ENCODE results near the gene ZYG11A. TPM values are rescaled to one million over a fixed set of nuclear protein-coding genes. Genes with fewer than 3 reads are reported as not detected.

ZYG11A gene
- total and polyA plus RNA-seq, 4 donors = 0.38 to 1.8 (median 0.76) TPM

GRCh38 chr1:52943876-52944416, 101.4 kb downstream of the ZYG11A start:
- WGBS = 89% methylated on average over 3 of the region's 3 CpGs
- H3K36me3 ChIP-seq (ENCODE audit: control insufficient read depth in 4 of 4, insufficient read depth in 3 of 4, low read depth in 1 of 4, low read length in 3 of 4) = peaks cover 7 to 22% (median 20%) of the 10 kb centered on the region in 4 donors

More at GRCh38 chr1:52943876-52944416, 101.4 kb downstream of the ZYG11A start:
- TF ChIP-seq MAX (IDR thresholded peaks at IDR 0.05) (no peak), SP1 (IDR thresholded peaks at IDR 0.05) (no peak), HNF4A (conservative IDR thresholded peaks at IDR 0.05) (no peak), TAF1 (conservative IDR thresholded peaks at IDR 0.05) (no peak), FOXA1 (IDR thresholded peaks at IDR 0.05) (no peak), ZBTB33 (IDR thresholded peaks at IDR 0.05) (no peak), RXRA (IDR thresholded peaks at IDR 0.05) (no peak), JUND (IDR thresholded peaks at IDR 0.05) (no peak), EGR1 (IDR thresholded peaks at IDR 0.05; ENCODE audit: low read depth in 2 of 2) (no peak), FOXA2 (IDR thresholded peaks at IDR 0.05) (no peak), HNF4G (IDR thresholded peaks at IDR 0.05) (no peak), ATF3 (IDR thresholded peaks at IDR 0.05) (no peak), CTCF (IDR thresholded peaks at IDR 0.05; ENCODE audit: low read depth, low read length, missing input control) (no peak), YY1 (IDR thresholded peaks at IDR 0.05) (no peak), GABPA (IDR thresholded peaks at IDR 0.05 in 1 of 2, conservative IDR thresholded peaks at IDR 0.05 in 1 of 2) (no peak), NR2F2 (IDR thresholded peaks at IDR 0.05) (no peak), REST (IDR thresholded peaks at IDR 0.05) (no peak), RAD21 (IDR thresholded peaks at IDR 0.05) (no peak)
- H3K9me3 ChIP-seq (ENCODE audit: control insufficient read depth in 4 of 4, low read length in 3 of 4) = no peaks in the 10 kb centered on the region
- H3K4me3 ChIP-seq (ENCODE audit: low read depth in 1 of 3, low read length in 3 of 3) = no peak overlapping the region
- H3K9ac ChIP-seq (ENCODE audit: low read depth in 1 of 2, low read length in 2 of 2) = no peak overlapping the region
- no peak for DNase-seq (ENCODE audit: low spot score)
- no peak overlapping the region for H3K27ac ChIP-seq (ENCODE audit: low read depth in 1 of 2, low read length in 2 of 2)
- H3K4me1 ChIP-seq (ENCODE audit: control insufficient read depth in 4 of 4, insufficient read depth in 4 of 4, low read length in 3 of 4) = peaks cover 0 to 7% (median 3%) of the 10 kb centered on the region in 4 donors
- no peaks in the 10 kb centered on the region for H3K27me3 ChIP-seq (ENCODE audit: control insufficient read depth in 4 of 4, insufficient read depth in 4 of 4, low read length in 3 of 4)

All from liver (tissue), 9 donors.